ENCODE results near the gene AS3MT.

Gene AS3MT

DNA sequence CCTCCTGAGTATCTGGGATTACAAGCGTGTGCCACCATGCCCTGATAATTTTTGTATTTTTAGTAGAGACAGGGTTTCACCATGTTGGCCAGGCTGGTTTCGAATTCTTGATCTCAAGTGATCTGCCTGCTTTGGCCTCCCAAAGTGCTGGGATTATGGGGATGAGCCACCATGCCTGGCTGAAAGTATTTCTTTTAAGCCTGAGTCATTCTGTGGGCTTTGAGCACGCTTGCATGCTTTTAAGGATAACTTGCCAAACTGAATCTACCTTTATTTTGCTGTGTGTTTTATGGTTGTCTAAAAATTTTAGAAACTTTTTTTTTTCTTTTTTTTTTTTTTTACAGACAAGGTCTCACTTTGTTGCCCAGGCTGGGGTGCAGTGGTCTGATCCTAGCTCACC is 82.0 kb downstream of the AS3MT start:
- H3K27me3 ChIP-seq (replicated peaks; ENCODE audit: control insufficient read depth, insufficient read depth, low read length, poor library complexity, severe bottlenecking) = no peaks in the 10 kb centered on the region
- no peak overlapping the region for H3K27ac ChIP-seq (ENCODE audit: insufficient read depth, low read length, poor library complexity, severe bottlenecking)
- no peak for DNase-seq
- H3K4me3 ChIP-seq (ENCODE audit: insufficient read depth, low read depth, low read length, poor library complexity, severe bottlenecking) = no peak overlapping the region
- no peaks in the 10 kb centered on the region for H3K4me1 ChIP-seq (ENCODE audit: control insufficient read depth, insufficient read depth, low read length, poor library complexity, severe bottlenecking)
- no peaks in the 10 kb centered on the region for H3K9me3 ChIP-seq (ENCODE audit: control insufficient read depth, low read length)
- no peaks in the 10 kb centered on the region for H3K36me3 ChIP-seq (ENCODE audit: control insufficient read depth, insufficient read depth, low read length)

Data from effector memory CD4-positive, alpha-beta T cell (primary cell).